Pancreas (tissue), 10 donors: Measurements from ENCODE around the gene GASK1A. TPM values are rescaled to one million over a fixed set of nuclear protein-coding genes. Genes with fewer than 3 reads are reported as not detected.

ENCODE experiments used
- ATAC-seq, 4 donors: fragments of 200-7000 bp; cut with Tn5 transposase; one replicate each; pipeline versions ENCODE4 v1.8.0 to v1.9.1; 2020; ENCODE audit warnings: mild to moderate bottlenecking in 4 of 4, moderate library complexity in 4 of 4
- DNase-seq, 6 donors: peaks; one replicate each; pipeline ENCODE4 v3.0.0-alpha.2; 2020
- FAIRE-seq: peaks from 2 replicates; lab custom pipeline; 2012; peaks lifted over from hg19 to GRCh38; lab: Jason Lieb, UNC
- H3K27ac ChIP-seq, 4 donors: fragments of 200-600 bp; sonication (generic); 1 replicate in 3 of 4; 2 replicates in 1 of 4; pipeline versions ENCODE4 v1.5.0 to v1.8.0; 2020
- H3K27me3 ChIP-seq, 4 donors: fragments of 200-600 bp; one replicate each; pipeline ENCODE4 v1.8.0; 2021
- H3K36me3 ChIP-seq, 3 donors: fragments of 200-600 bp; sonication (generic) in 1 of 3; one replicate each; pipeline versions ENCODE4 v1.5.0 to v1.8.0; 2020 to 2021
- H3K4me1 ChIP-seq, 3 donors: fragments of 200-600 bp; one replicate each; pipeline ENCODE4 v1.8.0; 2021
- H3K4me3 ChIP-seq, 4 donors: fragments of 200-600 bp; sonication (generic) in 2 of 4; one replicate each; pipeline versions ENCODE4 v1.5.0 to v1.8.0; 2020 to 2021
- H3K9me3 ChIP-seq, 4 donors: fragments of 200-600 bp; one replicate each; pipeline ENCODE4 v1.8.0; 2021
- WGBS, 2 donors: extraction: QIAGEN DNeasy Blood & Tissue Kit; methylation state at CpG; one replicate each; pipeline ENCODE4 v1.1.7; 2013; 5-methylcytosine and 5-hydroxymethylcytosine counted together
- intact Hi-C, 3 donors: fragments of 100-400 bp; cut with DNase I; formaldehyde crosslinking; loops; one replicate each; pipeline versions ENCODE4 v1.11.1 to v1.14.2; 2022
- polyA plus RNA-seq, 2 donors: library from polyadenylated mRNA; stranded (reverse); fragments of 200-250 nt; gene quantifications; one replicate each; pipeline ENCODE4 v1.2.3, GENCODE V29; 2013
- total RNA-seq, 6 donors: library from RNA; stranded (reverse); fragmentation: NEBNext Ultra II Directional in 4 of 6; extraction: Animal tissue kit (Norgen Biotek cat#: 25700) in 4 of 6; gene quantifications; one replicate each; pipeline versions ENCODE4 v1.2.1 to v1.2.4, GENCODE V29; 2021 to 2023
- TF ChIP-seq, protein P1 (sequence below), 4 donors: fragments of 200-600 bp; sonication (generic) in 3 of 4; IDR thresholded peaks; one replicate each; pipeline versions ENCODE4 v1.5.0 to v1.8.0; 2021; ENCODE audit warnings: antibody characterized with exemption in 4 of 4
- donor health status: healthy with polysubstance abuse.
- donor health status: DM: no; HTN: no; CAD: no; lungs with moderate emphysema.
- donor health status: DM: no; HTN: no; CAD: no.
- donor health status: control.
- donor health status: control.
- donor health status: Bipolar disorder and iron deficiency.
- donor health status: DM: yes; HTN: yes; CAD: no.
- donor health status: DM: no; HTN: no; CAD: no.
- donor health status: DM: no; HTN: no; CAD: no.
- donor health status: DM: yes; HTN: yes; CAD: no.

GASK1A gene
- total and polyA plus RNA-seq, 8 donors: 1.2 to 5.8 (median 1.8) TPM

DNA sequence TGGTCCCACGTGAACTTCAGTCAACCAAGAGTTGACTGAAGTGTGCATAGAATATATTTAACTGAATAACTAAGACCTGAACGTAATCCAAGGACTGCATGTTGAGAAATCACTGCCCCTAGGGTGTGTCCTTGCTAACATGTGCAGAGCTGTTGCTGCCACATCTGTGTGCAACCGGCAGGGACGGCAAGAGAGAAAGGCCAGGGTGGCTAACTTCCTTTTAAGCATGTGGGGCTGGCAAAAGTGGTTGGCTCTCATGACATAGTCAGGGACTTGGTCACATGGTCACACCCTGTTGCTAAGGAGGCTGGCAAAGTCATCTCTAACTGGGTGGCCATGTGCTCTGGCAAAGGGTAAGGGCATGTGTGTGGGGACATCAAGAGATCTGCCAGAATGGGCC lies 52.4 kb downstream of the GASK1A start:
- Histone ChIP-seq H3K27me3 (no peaks in the 10 kb centered on the region), H3K36me3 (no peaks in the 10 kb centered on the region), H3K9me3 (no peaks in the 10 kb centered on the region), H3K4me3 (no peak overlapping the region), H3K4me1 (no peaks in the 10 kb centered on the region), H3K27ac (no peak overlapping the region)
- FAIRE-seq: no peak
- TF ChIP-seq, protein P1, sequence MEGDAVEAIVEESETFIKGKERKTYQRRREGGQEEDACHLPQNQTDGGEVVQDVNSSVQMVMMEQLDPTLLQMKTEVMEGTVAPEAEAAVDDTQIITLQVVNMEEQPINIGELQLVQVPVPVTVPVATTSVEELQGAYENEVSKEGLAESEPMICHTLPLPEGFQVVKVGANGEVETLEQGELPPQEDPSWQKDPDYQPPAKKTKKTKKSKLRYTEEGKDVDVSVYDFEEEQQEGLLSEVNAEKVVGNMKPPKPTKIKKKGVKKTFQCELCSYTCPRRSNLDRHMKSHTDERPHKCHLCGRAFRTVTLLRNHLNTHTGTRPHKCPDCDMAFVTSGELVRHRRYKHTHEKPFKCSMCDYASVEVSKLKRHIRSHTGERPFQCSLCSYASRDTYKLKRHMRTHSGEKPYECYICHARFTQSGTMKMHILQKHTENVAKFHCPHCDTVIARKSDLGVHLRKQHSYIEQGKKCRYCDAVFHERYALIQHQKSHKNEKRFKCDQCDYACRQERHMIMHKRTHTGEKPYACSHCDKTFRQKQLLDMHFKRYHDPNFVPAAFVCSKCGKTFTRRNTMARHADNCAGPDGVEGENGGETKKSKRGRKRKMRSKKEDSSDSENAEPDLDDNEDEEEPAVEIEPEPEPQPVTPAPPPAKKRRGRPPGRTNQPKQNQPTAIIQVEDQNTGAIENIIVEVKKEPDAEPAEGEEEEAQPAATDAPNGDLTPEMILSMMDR (IDR thresholded peaks at IDR 0.05): no peak
- 72 to 74% methylated on average over 4 of the region's 4 CpGs for WGBS, 2 donors
- intact Hi-C loops: no loop called here
- ATAC-seq: peak in 2 of 4 donors; percentile 35 to 36
- DNase-seq: no peak

GRCh38 chr3:43031889-43032545 lies 52.9 kb downstream of the GASK1A start:
- intact Hi-C loops: no loop called here

DNA sequence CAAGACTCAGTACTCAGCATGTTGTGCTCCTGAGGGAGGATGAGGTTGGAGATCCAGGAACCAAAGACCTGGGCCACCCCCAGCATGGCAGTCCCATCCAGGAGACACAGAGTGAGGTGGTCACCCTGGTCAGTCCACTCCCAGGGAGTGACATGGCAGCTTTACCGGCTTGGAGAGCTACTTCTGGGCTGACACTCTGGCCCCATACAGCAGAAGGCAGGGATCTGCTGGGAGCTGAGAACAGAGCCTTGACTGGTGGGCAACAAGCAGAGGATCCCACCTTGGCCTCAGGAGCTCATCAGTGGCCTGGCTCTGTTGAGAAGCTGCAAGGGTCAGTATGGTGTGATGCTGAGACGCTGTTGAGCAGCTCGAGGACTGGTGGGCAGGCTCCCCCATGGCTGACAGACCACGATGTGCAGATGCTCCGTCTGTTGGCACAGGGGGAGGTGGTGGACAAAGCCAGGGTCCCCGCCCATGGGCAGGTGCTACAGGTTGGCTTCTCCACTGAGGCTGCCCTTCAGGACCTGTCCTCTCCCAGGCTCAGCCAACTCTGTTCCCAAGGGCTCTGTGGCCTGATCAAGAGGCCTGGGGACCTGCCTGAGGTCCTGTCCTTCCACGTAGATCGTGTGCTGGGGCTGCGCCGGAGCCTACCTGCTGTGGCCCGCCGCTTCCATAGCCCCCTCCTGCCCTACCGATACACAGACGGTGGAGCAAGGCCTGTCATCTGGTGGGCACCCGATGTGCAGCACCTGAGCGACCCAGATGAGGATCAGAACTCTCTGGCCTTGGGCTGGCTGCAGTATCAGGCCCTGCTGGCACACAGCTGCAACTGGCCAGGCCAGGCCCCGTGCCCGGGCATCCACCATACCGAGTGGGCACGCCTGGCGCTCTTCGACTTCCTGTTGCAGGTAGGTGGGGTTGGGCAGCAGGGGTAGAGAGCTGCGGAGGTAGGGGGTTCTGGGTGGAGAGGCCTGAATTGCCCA lies 53.8 kb downstream of the GASK1A start:
- intact Hi-C loops: no loop called here
- TF ChIP-seq, protein P1 (IDR thresholded peaks at IDR 0.05): no peak
- no peak for ATAC-seq
- Histone ChIP-seq H3K27ac (no peak overlapping the region), H3K27me3 (no peaks in the 10 kb centered on the region), H3K9me3 (no peaks in the 10 kb centered on the region), H3K4me1 (no peaks in the 10 kb centered on the region), H3K4me3 (no peak overlapping the region), H3K36me3 (no peaks in the 10 kb centered on the region)
- DNase-seq: no peak
- 94 to 96% methylated on average over 23 of the region's 23 CpGs for WGBS, 2 donors
- FAIRE-seq: no peak

More at GRCh38 chr3:43031889-43032545, 52.9 kb downstream of the GASK1A start:
- Histone ChIP-seq H3K36me3 (no peaks in the 10 kb centered on the region), H3K27ac (no peak overlapping the region), H3K4me1 (no peaks in the 10 kb centered on the region), H3K27me3 (no peaks in the 10 kb centered on the region), H3K9me3 (no peaks in the 10 kb centered on the region), H3K4me3 (no peak overlapping the region)
- TF ChIP-seq, protein P1 (IDR thresholded peaks at IDR 0.05): no peak
- 93 to 94% methylated on average over 16 of the region's 16 CpGs for WGBS, 2 donors
- no peak for DNase-seq
- no peak for FAIRE-seq
- no peak for ATAC-seq

DNA sequence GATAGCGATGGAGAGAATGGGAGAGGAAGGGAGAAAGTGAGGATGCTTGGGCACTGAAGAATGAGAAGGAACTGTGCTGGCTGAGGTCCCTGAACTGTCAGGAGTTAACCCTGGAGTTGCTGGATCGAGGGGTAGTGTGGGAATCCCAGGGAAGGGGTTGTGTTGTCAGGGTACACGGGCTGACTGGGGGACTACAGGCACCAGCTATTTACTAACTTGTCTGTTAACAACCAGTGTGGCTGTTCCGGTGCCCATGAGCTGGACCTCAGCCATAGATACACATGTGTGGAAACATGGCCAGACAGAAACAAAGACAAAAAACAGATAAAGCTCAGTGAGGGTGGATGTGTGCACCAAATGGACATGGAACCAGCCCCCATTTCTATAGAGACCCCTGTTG lies 55.1 kb downstream of the GASK1A start:
- TF ChIP-seq, protein P1 (IDR thresholded peaks at IDR 0.05): no peak
- WGBS, 2 donors: 83 to 93% methylated on average over 4 of the region's 4 CpGs
- ATAC-seq (no peak), FAIRE-seq (no peak), DNase-seq (no peak)
- H3K36me3 ChIP-seq: no peaks in the 10 kb centered on the region
- H3K9me3 ChIP-seq: no peaks in the 10 kb centered on the region
- no peaks in the 10 kb centered on the region for H3K27me3 ChIP-seq
- no peak overlapping the region for H3K4me3 ChIP-seq
- intact Hi-C loops: no loop called here
- H3K27ac ChIP-seq: no peak overlapping the region
- H3K4me1 ChIP-seq: no peaks in the 10 kb centered on the region
